HG02610 (cell line): ENCODE data around the gene CRTC3.
"Not testable (repeated sequence)": the region's sequence is repeated elsewhere in the genome, so short reads cannot be mapped to it uniquely, and the experiment has no call there.

Experiments
- ATAC-seq: cut with Tn5 transposase; IDR thresholded peaks from one replicate; pipeline ENCODE4 v1.9.1; 2021; ENCODE audit warnings: mild to moderate bottlenecking, moderate library complexity; ENCODE audit not compliant: unreplicated experiment

Gene CRTC3

DNA sequence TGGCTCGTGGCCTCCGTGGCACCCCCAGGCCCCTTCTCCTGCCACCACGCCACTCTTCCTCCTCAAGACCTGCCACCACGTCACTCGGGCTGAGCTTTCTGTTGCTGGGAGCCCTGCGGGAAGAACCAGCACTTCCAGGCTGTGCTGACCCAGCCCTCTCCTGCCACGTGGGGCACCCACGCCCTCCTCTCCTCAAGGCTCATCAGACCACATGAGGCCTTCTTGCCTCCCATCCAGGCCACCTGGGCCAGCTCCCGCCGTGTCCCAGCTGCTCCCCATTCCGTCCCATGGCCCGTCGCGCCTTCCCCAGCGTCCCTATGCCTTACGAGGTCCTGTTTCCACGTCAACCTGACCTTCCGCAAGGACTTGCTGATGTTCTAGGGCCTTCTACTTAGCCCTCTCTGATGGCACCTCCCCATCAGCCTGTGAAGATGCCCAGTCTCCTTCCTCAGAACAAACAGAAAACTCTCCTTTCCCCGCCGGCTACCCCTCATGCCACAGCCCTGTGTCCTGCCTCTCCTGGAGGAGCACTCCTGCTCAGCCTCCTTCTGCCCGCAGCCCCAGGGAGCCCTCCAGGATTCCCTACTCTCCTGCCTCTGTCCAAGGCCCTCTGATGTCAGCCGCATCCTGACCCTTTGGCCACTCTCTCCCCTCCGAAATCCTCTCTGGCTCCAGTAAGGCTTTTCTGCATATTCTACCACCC is 116.3 kb downstream of the CRTC3 start:
- no peak for ATAC-seq

DNA sequence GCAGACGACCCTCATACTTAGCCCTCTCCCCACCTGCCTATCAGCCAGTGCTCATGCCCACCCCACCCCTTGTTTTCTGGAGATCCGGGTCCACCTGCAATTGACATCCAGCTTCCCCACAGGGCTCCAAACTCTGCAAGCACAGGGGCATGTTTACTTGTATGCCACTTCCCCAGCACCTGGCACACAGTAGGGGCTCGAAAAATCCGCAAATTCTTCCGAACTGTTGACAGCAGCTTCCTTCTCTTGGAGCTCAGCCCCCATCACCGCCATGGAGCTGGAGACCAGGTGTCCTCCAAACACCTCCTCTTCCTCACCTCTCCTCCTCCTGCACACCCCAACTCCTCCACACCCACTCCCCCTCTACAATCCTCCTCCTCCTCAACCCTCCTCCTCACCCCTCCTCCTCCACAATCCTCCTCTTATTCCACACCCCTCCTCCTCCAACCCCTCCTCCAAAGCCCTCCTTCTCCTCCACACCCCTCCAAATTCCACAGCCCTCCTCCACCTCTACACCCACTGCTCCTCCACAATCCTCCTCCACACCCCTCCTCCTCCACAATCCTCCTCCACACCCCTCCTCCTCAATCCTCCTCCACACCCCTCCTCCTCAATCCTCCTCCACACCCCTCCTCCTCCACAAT is 117.1 kb downstream of the CRTC3 start:
- ATAC-seq: no peak

GRCh38 chr15:90647326-90647725 is 117.6 kb downstream of the CRTC3 start:
- ATAC-seq: no peak

DNA sequence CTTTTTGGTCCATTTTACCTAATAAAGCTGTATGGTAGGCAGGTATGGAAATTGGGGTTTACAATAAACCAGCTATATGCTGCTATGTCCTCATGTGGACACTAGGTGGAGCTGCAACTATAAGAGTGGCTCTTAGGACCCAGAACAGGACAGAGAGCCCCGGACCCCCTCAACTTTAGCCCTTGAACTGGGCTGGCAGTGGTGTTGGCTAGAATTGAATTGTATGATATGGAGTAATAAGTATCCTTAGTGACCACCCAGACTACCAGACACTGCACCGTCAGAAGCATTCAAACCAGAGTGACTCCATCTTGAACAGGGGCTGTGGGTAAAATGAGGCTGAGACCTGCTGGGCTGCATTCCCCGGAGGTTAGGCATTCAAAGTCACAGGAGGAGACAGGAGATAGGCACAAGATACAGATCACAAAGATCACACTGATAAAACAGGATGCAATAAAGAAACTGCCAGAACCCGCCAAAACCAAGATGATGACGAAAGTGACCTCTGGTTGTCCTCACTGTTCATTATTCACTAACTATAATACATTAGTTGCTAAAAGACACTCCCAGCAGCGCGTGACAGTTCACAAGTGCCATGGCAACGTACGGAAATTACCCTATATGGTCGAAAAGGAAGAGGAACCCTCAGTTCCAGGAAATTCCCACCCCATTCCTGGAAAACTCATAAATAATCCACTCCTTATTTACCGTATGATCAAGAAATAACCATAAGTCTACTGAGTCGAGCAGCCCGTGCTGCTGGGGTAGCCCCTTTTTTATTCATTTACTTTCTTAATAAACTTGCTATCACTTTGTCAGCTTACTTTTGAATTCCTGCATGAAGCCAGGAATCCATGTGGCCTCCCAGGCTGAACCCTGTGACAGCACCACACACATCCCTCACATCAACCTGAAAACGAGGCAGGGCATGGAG is 118.7 kb downstream of the CRTC3 start:
- ATAC-seq: peak; percentile 60

GRCh38 chr15:90650117-90650955 is 120.6 kb downstream of the CRTC3 start:
- no peak for ATAC-seq

DNA sequence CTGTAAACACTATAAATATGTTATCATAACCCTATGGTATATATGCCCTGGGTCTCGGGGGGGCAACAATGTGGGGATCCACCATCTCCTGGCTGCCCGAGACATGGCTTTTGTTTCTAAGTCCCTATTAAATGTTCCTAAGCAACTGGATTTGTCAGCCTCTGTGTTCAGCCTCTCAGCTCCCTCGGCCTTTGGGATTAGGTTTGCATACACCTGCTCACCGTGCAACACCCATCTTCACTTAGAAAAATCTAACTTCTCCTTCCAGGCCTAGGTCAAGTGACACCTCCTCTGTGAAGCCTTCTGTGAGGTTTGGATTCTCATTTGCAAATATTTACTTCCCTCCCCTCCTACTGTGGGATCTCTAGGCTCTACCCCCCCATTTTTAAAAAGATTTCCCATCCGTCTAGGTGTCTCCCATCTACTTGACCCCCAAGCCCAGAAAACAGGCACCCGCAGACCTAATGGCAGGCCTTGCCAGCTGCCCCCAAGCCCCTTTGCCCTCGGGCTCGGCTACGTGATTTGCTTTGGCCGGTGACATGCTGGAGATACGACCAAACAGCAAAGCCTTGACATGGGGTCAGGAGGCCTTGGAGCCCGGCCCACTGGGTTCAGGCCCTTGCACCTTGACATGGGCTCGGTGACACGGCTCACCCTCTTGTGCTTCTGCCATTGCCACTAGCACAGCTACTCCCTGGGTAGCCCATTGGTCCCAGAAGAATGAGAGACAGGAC is 121.4 kb downstream of the CRTC3 start:
- no peak for ATAC-seq

DNA sequence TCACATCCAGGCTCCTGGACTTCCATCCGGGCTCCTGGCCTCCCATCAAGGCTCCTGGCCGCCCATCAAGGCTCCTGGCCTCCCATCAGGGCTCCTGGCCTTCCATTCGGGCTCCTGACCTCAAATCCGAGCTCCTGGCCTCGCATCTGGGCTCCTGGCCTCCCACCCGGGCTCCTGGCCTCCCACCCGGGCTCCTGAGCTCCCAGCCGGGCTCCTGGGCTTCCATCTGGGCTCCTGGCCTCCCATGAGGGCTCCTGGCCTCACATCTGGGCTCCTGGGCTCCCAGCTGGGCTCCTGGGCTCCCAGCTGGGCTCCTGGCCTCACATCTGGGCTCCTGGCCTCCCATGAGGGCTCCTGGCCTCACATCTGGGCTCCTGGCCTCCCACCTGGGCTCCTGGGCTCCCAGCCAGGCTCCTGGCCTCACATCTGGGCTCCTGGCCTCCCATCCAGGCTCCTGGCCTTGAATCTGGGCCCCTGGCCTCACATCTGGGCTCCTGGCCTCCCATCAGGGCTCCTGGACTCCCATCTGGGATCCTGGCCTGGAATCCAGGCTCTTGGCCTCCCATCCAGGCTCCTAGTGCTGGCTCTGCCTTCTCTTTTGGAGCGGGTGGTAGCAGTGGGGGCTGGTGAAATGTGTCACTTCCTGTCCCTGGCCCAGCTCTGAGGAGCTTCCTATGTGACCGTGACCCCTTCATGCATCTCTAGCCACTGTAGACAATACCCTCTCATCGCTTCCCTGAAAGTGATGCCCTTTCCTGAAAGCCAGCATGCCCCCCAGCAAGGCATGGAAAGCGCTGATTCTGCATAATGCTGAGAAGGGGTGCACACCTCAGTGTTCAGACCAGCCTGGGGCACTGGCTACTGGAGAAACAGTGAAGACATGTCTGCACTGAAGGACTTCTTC is 124.8 kb downstream of the CRTC3 start:
- ATAC-seq: no peak

DNA sequence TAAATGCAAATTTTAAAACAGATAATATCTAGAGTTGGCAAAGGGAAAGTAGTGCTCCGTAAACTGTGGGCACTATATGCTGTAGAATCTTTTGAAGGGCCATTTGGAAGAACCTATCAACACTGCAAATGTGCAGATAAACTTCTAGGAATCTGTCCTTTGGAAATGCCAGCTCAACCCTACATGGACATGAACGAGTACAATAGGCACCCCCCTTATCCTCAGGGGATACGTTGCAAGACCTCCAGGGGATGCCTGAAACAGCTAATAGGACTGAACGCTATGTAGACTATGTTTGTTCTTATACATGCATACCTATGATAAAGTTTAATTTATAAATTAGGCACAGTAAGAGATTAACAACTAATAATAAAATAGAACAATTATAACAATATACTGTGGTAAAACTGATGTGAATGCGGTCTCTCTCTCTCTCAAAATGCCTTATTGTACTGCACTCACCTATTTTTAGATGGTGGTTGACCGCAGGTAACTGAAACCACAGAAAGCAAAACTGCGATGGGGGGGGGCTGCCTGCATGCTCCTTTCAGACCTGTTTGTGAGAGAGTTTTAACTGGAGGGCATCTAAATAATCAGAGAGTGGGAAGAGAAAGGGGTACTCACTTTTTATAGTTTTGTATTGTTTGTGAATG is 127.9 kb downstream of the CRTC3 start:
- peak; percentile 31 for ATAC-seq

DNA sequence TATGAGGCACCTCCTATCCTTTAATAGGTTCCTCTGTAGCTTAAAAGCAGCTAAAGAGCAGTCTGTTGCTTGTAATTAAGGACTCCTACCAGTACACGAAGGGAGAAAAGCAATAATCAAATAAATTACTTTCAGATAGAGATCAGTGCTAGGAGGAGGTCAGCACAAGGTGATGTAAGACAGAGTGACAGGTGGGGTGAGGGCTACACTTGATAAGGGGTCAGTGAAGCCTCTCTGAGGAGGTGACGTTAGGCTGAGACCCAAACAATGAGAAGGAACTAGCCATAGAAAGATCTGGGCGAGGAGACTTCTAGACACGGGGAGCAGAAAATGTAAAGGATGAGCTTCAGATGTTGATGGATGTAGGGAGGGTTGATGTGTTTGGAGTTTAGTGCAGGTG is 129.8 kb downstream of the CRTC3 start:
- ATAC-seq: no peak

DNA sequence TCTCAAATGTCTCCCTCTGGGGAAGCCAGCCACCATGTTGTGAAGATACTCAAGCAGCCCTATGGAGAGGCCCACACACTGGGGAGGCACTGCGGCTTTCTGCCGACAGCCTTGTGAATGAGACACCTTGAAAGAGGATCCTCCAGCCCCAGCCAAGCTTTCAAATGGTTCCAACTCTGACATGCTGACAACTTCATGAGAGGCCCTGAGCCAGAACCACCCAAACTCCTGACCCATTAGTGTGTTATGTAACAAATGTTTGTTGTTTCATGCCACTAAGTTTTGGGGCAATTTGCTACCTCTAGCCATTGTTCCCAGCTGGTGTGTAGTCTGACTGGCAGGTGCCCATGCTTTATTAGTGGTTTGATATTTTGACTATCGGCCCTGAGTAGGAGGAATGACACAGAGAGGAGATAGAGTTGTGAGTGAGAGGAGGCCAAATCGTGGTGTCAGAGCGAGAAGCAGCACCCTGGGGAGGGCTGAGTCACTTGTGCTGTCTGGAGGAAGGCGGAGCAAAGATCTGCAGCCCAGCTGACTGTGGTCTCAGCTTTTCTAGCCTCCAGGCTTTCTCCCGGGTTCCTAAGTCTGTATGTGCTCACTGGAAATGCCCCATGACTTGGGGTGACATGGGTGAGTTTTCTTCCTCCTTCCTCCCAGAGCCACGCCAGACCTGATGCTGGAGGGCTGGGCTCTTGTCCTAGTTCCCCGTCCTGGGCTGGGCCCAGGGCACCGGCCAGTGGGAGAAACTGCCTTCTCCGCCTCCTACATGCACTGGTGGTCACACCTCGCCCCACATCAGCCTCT is 130.7 kb downstream of the CRTC3 start:
- peak; percentile 72 for ATAC-seq

DNA sequence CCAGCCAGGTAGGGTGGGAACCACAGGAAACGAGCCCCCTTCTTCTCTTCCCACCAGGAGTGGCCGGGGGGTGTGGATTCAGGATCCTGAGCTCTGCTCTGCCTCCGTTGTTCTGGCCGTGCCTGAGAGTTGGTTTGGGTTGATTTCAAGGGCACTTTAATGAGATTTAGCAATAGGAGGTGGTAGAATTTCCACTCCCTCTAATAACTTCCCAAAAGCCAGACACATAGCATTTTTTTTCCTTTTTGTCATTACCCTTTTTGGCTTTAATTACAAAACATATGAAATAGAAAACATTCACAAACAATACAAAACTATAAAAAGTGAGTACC is 131.2 kb downstream of the CRTC3 start:
- ATAC-seq: not testable (repeated sequence)

DNA sequence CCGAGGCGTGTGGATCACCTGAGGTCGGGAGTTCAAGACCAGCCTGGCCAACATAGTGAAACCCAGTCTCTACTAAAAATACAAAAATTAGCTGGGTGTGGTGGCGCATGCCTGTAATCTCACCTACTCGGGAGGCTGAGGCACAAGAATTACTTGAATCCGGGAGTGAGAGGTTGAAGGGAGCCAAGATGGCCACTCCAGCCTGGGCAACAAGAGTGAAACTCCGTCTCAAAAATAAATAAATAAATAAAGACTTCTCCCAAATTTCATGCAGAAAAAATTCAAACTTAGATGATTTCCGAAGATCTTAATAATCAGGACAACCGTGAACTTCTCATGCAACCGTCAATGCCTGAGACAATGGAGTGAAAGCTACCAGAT is 134.3 kb downstream of the CRTC3 start:
- not testable (repeated sequence) for ATAC-seq

GRCh38 chr15:90664650-90665287 is 135.0 kb downstream of the CRTC3 start:
- no peak for ATAC-seq

- peak; percentile 72 for ATAC-seq
Observed at GRCh38 chr15:90665288-90666134, 135.8 kb downstream of the CRTC3 start.

GRCh38 chr15:90666135-90666909 is 136.6 kb downstream of the CRTC3 start:
- ATAC-seq: no peak
